Uterus (tissue), 2 donors: ENCODE measurements around the gene KCNMA1.

Experiments used
- POLR2A ChIP-seq, 2 donors: fragments of 450-650 bp; IDR thresholded peaks; one replicate each; pipeline ENCODE4 v1.6.1; 2016; ENCODE audit warnings: antibody characterized with exemption in 2 of 2, mild to moderate bottlenecking in 1 of 2, moderate library complexity in 1 of 2
- TF ChIP-seq, protein P1 (sequence below), 4 experiments: fragments of 200-600 bp in 2 of 4; fragments of 450-650 bp in 2 of 4; sonication (generic) in 2 of 4; IDR thresholded peaks; one replicate each; pipeline ENCODE4 v1.5.1; 2016 to 2019; ENCODE audit warnings: antibody characterized with exemption in 4 of 4, mild to moderate bottlenecking in 2 of 4, moderate library complexity in 1 of 4

DNA sequence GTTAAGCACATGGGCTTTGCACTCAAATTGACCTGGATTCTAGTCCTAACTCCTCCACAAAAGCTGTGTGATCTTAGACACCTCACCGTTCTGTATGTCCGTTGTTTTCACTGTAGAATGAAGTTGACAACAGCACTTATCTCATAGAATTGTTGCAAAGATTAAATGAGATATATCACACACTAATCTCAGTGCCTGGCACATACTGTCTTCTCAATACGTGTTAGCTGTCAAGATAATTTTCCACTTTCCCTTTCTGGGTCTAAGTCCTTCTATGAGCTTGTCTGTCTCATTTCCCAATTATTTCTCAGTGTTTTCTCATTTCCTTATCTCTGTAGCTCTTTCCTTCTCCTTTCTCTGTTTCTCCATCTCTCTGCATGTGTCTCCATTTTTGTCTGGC is 296.6 kb downstream of the KCNMA1 start:
- no peak for TF ChIP-seq POLR2A (IDR thresholded peaks at IDR 0.05)
- TF ChIP-seq, protein P1, sequence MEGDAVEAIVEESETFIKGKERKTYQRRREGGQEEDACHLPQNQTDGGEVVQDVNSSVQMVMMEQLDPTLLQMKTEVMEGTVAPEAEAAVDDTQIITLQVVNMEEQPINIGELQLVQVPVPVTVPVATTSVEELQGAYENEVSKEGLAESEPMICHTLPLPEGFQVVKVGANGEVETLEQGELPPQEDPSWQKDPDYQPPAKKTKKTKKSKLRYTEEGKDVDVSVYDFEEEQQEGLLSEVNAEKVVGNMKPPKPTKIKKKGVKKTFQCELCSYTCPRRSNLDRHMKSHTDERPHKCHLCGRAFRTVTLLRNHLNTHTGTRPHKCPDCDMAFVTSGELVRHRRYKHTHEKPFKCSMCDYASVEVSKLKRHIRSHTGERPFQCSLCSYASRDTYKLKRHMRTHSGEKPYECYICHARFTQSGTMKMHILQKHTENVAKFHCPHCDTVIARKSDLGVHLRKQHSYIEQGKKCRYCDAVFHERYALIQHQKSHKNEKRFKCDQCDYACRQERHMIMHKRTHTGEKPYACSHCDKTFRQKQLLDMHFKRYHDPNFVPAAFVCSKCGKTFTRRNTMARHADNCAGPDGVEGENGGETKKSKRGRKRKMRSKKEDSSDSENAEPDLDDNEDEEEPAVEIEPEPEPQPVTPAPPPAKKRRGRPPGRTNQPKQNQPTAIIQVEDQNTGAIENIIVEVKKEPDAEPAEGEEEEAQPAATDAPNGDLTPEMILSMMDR (IDR thresholded peaks at IDR 0.05), result no peak
